ENCODE measurements around the gene GLDN.
A peak's percentile ranks its signal among the peaks of the same experiment; 100 is the strongest.

Gene GLDN

DNA sequence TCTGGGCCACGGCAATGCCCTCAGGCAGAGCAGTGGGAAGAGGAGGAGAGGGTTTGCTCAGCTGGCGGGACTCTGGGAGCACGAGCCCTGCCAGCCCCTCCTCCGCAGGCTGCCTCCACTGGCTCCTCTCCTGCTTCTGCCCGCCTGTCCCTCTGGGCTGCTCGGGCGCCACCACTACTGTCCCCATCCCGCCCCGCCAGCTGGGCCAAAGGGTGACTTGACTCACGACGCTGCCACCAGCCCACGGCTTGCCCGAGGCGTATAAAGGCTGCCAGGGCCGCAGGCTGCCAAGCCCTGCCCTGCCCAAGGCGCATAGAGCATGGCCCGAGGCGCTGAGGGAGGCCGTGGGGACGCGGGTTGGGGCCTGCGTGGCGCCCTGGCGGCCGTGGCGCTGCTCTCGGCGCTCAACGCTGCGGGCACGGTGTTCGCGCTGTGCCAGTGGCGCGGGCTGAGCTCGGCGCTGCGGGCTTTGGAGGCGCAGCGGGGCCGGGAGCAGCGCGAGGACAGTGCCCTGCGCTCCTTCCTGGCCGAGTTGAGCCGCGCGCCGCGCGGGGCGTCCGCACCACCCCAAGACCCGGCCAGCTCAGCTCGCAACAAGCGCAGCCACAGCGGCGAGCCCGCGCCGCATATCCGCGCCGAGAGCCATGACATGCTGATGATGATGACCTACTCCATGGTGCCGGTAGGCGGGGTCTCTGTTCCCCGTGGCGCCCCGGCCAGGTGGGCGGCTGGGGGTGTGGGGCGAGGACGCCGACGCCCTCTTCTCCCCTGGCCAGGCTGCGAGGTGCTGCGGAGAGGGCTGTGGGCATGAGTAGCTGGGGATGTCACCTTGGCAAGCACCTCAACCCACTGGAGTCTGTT lies at the start of gene GLDN:
Gene GLDN, plus strand, starts transcription at position 290 of the 861 bp plus-strand sequence. Its CDS starts 30 bp downstream, at position 320.
- no peaks in the 10 kb centered on the region for H3K27me3 ChIP-seq (ENCODE audit: control insufficient read depth in 1 of 2, insufficient read depth in 2 of 2, low read length in 2 of 2)
- peak within 1 kb of the TSS; percentile 69 to 76 for H3K4me3 ChIP-seq (ENCODE audit: low read length in 2 of 2)
- H3K9ac ChIP-seq (ENCODE audit: low read length in 2 of 2), result peak within 1 kb of the TSS; percentile 55
- no peak within 1 kb of the TSS for H3K27ac ChIP-seq (ENCODE audit: low read length)
- H3K36me3 ChIP-seq (ENCODE audit: control insufficient read depth in 2 of 2, insufficient read depth in 2 of 2, low read length in 2 of 2), result no peaks in the 10 kb centered on the region
- H3K4me1 ChIP-seq (ENCODE audit: control insufficient read depth, insufficient read depth, low read length), result peaks cover 31% of the 10 kb centered on the region
- no peaks in the 10 kb centered on the region for H3K9me3 ChIP-seq (ENCODE audit: control insufficient read depth in 2 of 2, low read length in 2 of 2)

DNA sequence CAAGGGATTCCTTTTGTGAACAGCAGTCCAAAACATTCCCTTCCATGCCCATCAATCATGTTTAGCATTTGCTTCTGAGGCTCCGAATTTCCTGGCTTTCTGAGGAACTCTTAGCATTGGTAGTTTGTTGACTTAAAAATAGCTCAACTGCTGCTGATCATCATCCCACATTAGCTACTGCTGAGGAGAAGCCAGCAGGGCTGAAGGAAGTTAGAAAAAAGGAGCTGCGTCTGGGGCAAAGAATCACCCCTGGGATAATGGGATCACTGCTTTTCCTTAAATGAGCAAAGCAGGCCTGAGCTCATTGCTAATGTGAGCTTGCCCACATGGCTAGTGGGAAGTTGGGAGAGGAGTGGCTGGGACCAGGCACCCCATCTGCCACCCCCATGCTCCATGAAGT lies 42.8 kb upstream of the GLDN start:
- peaks cover 11% of the 10 kb centered on the region for H3K4me1 ChIP-seq (ENCODE audit: control insufficient read depth, insufficient read depth, low read length)
- H3K9ac ChIP-seq (ENCODE audit: low read length in 2 of 2), result no peak overlapping the region
- no peaks in the 10 kb centered on the region for H3K27me3 ChIP-seq (ENCODE audit: control insufficient read depth in 1 of 2, insufficient read depth in 2 of 2, low read length in 2 of 2)
- H3K27ac ChIP-seq (ENCODE audit: low read length), result no peak overlapping the region
- no peaks in the 10 kb centered on the region for H3K36me3 ChIP-seq (ENCODE audit: control insufficient read depth in 2 of 2, insufficient read depth in 2 of 2, low read length in 2 of 2)
- H3K9me3 ChIP-seq (ENCODE audit: control insufficient read depth in 2 of 2, low read length in 2 of 2), result no peaks in the 10 kb centered on the region
- H3K4me3 ChIP-seq (ENCODE audit: low read length in 2 of 2), result no peak overlapping the region

GRCh38 chr15:51299187-51300015 lies 42.1 kb upstream of the GLDN start:
- no peak overlapping the region for H3K27ac ChIP-seq (ENCODE audit: low read length)
- no peaks in the 10 kb centered on the region for H3K36me3 ChIP-seq (ENCODE audit: control insufficient read depth in 2 of 2, insufficient read depth in 2 of 2, low read length in 2 of 2)
- H3K27me3 ChIP-seq (ENCODE audit: control insufficient read depth in 1 of 2, insufficient read depth in 2 of 2, low read length in 2 of 2), result no peaks in the 10 kb centered on the region
- no peak overlapping the region for H3K9ac ChIP-seq (ENCODE audit: low read length in 2 of 2)
- peaks cover 11% of the 10 kb centered on the region for H3K4me1 ChIP-seq (ENCODE audit: control insufficient read depth, insufficient read depth, low read length)
- H3K4me3 ChIP-seq (ENCODE audit: low read length in 2 of 2), result no peak overlapping the region
- no peaks in the 10 kb centered on the region for H3K9me3 ChIP-seq (ENCODE audit: control insufficient read depth in 2 of 2, low read length in 2 of 2)

GRCh38 chr15:51302480-51302879 lies 39.0 kb upstream of the GLDN start:
- no peak overlapping the region for H3K4me3 ChIP-seq (ENCODE audit: low read length in 2 of 2)
- no peak overlapping the region for H3K27ac ChIP-seq (ENCODE audit: low read length)
- H3K9me3 ChIP-seq (ENCODE audit: control insufficient read depth in 2 of 2, low read length in 2 of 2), result no peaks in the 10 kb centered on the region
- no peak overlapping the region for H3K9ac ChIP-seq (ENCODE audit: low read length in 2 of 2)
- H3K27me3 ChIP-seq (ENCODE audit: control insufficient read depth in 1 of 2, insufficient read depth in 2 of 2, low read length in 2 of 2), result no peaks in the 10 kb centered on the region
- H3K4me1 ChIP-seq (ENCODE audit: control insufficient read depth, insufficient read depth, low read length), result peaks cover 11% of the 10 kb centered on the region
- no peaks in the 10 kb centered on the region for H3K36me3 ChIP-seq (ENCODE audit: control insufficient read depth in 2 of 2, insufficient read depth in 2 of 2, low read length in 2 of 2)

- no peaks in the 10 kb centered on the region for H3K9me3 ChIP-seq (ENCODE audit: control insufficient read depth in 2 of 2, low read length in 2 of 2)
- H3K27me3 ChIP-seq (ENCODE audit: control insufficient read depth in 1 of 2, insufficient read depth in 2 of 2, low read length in 2 of 2), result no peaks in the 10 kb centered on the region
- no peak overlapping the region for H3K9ac ChIP-seq (ENCODE audit: low read length in 2 of 2)
- no peaks in the 10 kb centered on the region for H3K36me3 ChIP-seq (ENCODE audit: control insufficient read depth in 2 of 2, insufficient read depth in 2 of 2, low read length in 2 of 2)
- H3K4me3 ChIP-seq (ENCODE audit: low read length in 2 of 2), result no peak overlapping the region
- no peak overlapping the region for H3K27ac ChIP-seq (ENCODE audit: low read length)
- H3K4me1 ChIP-seq (ENCODE audit: control insufficient read depth, insufficient read depth, low read length), result peaks cover 12% of the 10 kb centered on the region
These were observed 37.9 kb upstream of the GLDN start for GRCh38 chr15:51303462-51303980.

GRCh38 chr15:51307325-51307724 lies 34.1 kb upstream of the GLDN start:
- no peak overlapping the region for H3K4me3 ChIP-seq (ENCODE audit: low read length in 2 of 2)
- no peak overlapping the region for H3K9ac ChIP-seq (ENCODE audit: low read length in 2 of 2)
- H3K27me3 ChIP-seq (ENCODE audit: control insufficient read depth in 1 of 2, insufficient read depth in 2 of 2, low read length in 2 of 2), result no peaks in the 10 kb centered on the region
- no peak overlapping the region for H3K27ac ChIP-seq (ENCODE audit: low read length)
- no peaks in the 10 kb centered on the region for H3K36me3 ChIP-seq (ENCODE audit: control insufficient read depth in 2 of 2, insufficient read depth in 2 of 2, low read length in 2 of 2)
- H3K4me1 ChIP-seq (ENCODE audit: control insufficient read depth, insufficient read depth, low read length), result peaks cover 7% of the 10 kb centered on the region
- no peaks in the 10 kb centered on the region for H3K9me3 ChIP-seq (ENCODE audit: control insufficient read depth in 2 of 2, low read length in 2 of 2)

- H3K4me3 ChIP-seq (ENCODE audit: low read length in 2 of 2), result no peak overlapping the region
- no peaks in the 10 kb centered on the region for H3K9me3 ChIP-seq (ENCODE audit: control insufficient read depth in 2 of 2, low read length in 2 of 2)
- H3K4me1 ChIP-seq (ENCODE audit: control insufficient read depth, insufficient read depth, low read length), result peaks cover 7% of the 10 kb centered on the region
- H3K27ac ChIP-seq (ENCODE audit: low read length), result no peak overlapping the region
- H3K9ac ChIP-seq (ENCODE audit: low read length in 2 of 2), result no peak overlapping the region
- H3K27me3 ChIP-seq (ENCODE audit: control insufficient read depth in 1 of 2, insufficient read depth in 2 of 2, low read length in 2 of 2), result no peaks in the 10 kb centered on the region
- no peaks in the 10 kb centered on the region for H3K36me3 ChIP-seq (ENCODE audit: control insufficient read depth in 2 of 2, insufficient read depth in 2 of 2, low read length in 2 of 2)
These were observed 33.6 kb upstream of the GLDN start for GRCh38 chr15:51307811-51308210.

GRCh38 chr15:51310064-51310463 lies 31.4 kb upstream of the GLDN start:
- Histone ChIP-seq H3K4me1 (ENCODE audit: control insufficient read depth, insufficient read depth, low read length) (peaks cover 7% of the 10 kb centered on the region), H3K9me3 (ENCODE audit: control insufficient read depth in 2 of 2, low read length in 2 of 2) (no peaks in the 10 kb centered on the region), H3K27ac (ENCODE audit: low read length) (no peak overlapping the region), H3K9ac (ENCODE audit: low read length in 2 of 2) (no peak overlapping the region), H3K27me3 (ENCODE audit: control insufficient read depth in 1 of 2, insufficient read depth in 2 of 2, low read length in 2 of 2) (no peaks in the 10 kb centered on the region), H3K36me3 (ENCODE audit: control insufficient read depth in 2 of 2, insufficient read depth in 2 of 2, low read length in 2 of 2) (no peaks in the 10 kb centered on the region), H3K4me3 (ENCODE audit: low read length in 2 of 2) (no peak overlapping the region)

- H3K36me3 ChIP-seq (ENCODE audit: control insufficient read depth in 2 of 2, insufficient read depth in 2 of 2, low read length in 2 of 2), result no peaks in the 10 kb centered on the region
- no peak overlapping the region for H3K27ac ChIP-seq (ENCODE audit: low read length)
- H3K9ac ChIP-seq (ENCODE audit: low read length in 2 of 2), result no peak overlapping the region
- no peaks in the 10 kb centered on the region for H3K27me3 ChIP-seq (ENCODE audit: control insufficient read depth in 1 of 2, insufficient read depth in 2 of 2, low read length in 2 of 2)
- H3K9me3 ChIP-seq (ENCODE audit: control insufficient read depth in 2 of 2, low read length in 2 of 2), result no peaks in the 10 kb centered on the region
- H3K4me3 ChIP-seq (ENCODE audit: low read length in 2 of 2), result no peak overlapping the region
- H3K4me1 ChIP-seq (ENCODE audit: control insufficient read depth, insufficient read depth, low read length), result peaks cover 7% of the 10 kb centered on the region
These were observed 29.9 kb upstream of the GLDN start for GRCh38 chr15:51311510-51311909.

DNA sequence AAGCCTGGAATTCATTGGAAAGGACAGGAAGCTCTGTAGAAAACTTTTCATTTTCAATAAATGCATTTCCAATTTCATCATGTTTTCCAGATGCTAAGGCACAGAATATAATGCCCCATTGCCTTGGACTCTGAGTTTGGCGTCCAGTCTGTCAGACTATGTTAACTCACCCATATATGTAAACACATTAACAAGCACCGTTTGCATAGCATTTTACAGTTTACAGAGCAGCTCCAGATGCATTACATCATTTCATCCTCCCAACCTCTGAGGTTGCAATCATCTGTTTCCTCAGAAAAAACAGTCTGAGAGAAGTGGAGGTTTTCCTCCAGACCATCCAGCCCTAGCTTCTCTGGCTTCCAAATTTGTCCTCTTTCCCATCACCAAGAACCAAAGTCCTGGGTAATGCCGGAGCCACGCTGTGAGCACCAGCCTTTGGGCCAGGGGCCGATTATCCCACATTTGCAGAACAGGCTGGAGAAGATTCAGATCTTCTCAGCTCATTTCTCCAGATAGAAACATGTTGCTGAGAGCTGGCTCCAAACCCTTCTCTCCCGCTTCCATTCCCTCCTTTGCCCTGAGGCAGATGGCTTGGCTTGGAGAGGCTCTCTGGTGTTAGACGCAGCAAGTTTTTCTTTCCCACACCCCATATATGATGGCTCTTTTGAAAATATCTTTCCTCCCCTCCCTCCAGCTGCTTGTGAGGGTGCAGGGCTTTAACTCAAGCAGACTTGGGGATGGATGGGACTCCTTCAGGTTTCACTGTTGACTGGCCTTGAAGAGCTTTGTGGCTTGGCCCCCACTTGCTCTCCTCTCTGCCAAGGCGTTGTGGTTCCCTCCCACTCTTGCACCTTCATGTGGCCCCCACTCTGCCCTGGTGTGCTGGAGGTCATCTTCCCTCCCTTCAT lies 29.0 kb upstream of the GLDN start:
- H3K9me3 ChIP-seq (ENCODE audit: control insufficient read depth in 2 of 2, low read length in 2 of 2), result no peaks in the 10 kb centered on the region
- H3K27me3 ChIP-seq (ENCODE audit: control insufficient read depth in 1 of 2, insufficient read depth in 2 of 2, low read length in 2 of 2), result no peaks in the 10 kb centered on the region
- no peak overlapping the region for H3K27ac ChIP-seq (ENCODE audit: low read length)
- H3K36me3 ChIP-seq (ENCODE audit: control insufficient read depth in 2 of 2, insufficient read depth in 2 of 2, low read length in 2 of 2), result no peaks in the 10 kb centered on the region
- peaks cover 7% of the 10 kb centered on the region for H3K4me1 ChIP-seq (ENCODE audit: control insufficient read depth, insufficient read depth, low read length)
- H3K4me3 ChIP-seq (ENCODE audit: low read length in 2 of 2), result no peak overlapping the region
- no peak overlapping the region for H3K9ac ChIP-seq (ENCODE audit: low read length in 2 of 2)
